ENCODE measurements around the gene POU2F1. TPM values are rescaled to one million over a fixed set of nuclear protein-coding genes. Genes with fewer than 3 reads are reported as not detected.

The POU2F1 gene
- total RNA-seq, 4 donors from 2014 or later, result 8.7 to 34.0 (median 9.6) TPM

DNA sequence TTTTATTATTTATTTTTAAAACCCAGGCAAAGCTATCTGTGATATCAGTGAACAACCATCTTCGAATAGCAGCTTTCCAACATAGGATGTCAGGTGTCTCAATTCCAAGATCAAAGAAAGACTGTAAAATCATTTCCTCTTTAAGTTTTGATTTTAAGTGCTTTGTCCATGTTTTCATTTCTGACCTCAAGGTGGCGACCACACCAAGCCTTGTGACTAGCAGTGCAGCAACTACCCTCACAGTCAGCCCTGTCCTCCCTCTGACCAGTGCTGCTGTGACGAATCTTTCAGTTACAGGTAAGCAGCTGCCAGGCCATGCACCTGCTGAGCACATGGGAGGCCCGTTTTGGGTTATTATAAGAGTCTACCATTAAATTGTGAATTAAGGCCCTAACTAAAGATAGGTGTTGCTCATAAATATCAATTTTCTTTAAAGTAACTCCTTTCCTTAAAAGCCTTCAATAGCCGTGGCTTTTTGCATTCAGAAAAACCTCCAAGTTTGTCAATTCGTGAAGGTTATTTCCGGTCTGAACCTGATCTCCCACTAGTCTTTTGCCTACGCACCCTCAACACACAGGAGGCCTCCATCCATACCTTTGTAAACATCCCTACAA, 180.7 kb downstream of the POU2F1 start:
- no peak overlapping the region for H3K4me3 ChIP-seq (ENCODE audit: low read depth, poor library complexity, severe bottlenecking)
- WGBS, 2 donors, result 71 to 73% methylated on average over 8 of the region's 8 CpGs
- TF ChIP-seq, protein P1, sequence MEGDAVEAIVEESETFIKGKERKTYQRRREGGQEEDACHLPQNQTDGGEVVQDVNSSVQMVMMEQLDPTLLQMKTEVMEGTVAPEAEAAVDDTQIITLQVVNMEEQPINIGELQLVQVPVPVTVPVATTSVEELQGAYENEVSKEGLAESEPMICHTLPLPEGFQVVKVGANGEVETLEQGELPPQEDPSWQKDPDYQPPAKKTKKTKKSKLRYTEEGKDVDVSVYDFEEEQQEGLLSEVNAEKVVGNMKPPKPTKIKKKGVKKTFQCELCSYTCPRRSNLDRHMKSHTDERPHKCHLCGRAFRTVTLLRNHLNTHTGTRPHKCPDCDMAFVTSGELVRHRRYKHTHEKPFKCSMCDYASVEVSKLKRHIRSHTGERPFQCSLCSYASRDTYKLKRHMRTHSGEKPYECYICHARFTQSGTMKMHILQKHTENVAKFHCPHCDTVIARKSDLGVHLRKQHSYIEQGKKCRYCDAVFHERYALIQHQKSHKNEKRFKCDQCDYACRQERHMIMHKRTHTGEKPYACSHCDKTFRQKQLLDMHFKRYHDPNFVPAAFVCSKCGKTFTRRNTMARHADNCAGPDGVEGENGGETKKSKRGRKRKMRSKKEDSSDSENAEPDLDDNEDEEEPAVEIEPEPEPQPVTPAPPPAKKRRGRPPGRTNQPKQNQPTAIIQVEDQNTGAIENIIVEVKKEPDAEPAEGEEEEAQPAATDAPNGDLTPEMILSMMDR (IDR thresholded peaks at IDR 0.05), result no peak
- no peak for TF ChIP-seq POLR2A (IDR thresholded peaks at IDR 0.05)
- DNase-seq (ENCODE audit: low spot score in 2 of 2), result no peak
- intact Hi-C loops (cut with DNase I; ENCODE audit: low total_unique reads), result no loop called here

DNA sequence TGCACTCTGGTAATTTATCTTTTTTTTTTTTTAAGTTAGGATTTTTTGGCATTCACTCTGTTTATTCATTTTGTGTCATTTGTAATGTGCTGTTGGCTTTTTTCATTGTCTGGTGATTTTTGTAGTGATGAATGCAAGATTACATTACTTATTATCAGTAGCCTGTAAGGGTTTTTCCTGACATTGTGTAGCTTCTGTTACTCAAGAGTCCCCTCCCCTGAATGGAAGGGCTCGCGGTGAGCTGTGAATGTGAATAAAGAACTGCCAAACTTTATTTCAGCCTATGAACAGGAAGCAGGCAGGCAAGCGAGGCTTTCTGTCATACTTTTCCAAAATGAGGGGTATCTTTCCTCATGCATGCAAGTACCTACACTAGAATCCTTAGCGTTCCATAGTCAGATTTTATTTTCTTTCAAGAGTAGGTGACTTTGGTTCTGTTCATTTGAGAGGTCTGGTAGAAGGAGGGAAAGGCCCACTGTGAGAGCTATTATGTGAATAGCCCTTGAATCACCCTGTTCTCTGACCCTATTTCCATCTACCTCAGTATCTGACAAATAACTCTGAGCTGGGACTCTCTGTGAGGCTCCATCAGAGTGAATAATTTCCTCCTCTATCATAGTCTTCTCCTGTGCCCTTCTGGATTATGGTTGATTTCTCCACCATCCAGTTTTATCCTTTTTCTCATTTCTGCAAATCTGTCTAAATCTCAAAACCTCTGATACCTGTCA, 183.6 kb downstream of the POU2F1 start:
- intact Hi-C loops (cut with DNase I; ENCODE audit: low total_unique reads), result no loop called here
- TF ChIP-seq, protein P1 (IDR thresholded peaks at IDR 0.05), result no peak
- no peak for TF ChIP-seq POLR2A (IDR thresholded peaks at IDR 0.05)
- H3K4me3 ChIP-seq (ENCODE audit: low read depth, poor library complexity, severe bottlenecking), result no peak overlapping the region
- DNase-seq (ENCODE audit: low spot score in 2 of 2), result no peak
- WGBS, 2 donors, result 92 to 94% methylated on average over 4 of the region's 4 CpGs

- intact Hi-C loops (cut with DNase I; ENCODE audit: low total_unique reads), result no loop called here
- no peak for TF ChIP-seq POLR2A (IDR thresholded peaks at IDR 0.05)
- TF ChIP-seq, protein P1 (IDR thresholded peaks at IDR 0.05), result no peak
- H3K4me3 ChIP-seq (ENCODE audit: low read depth, poor library complexity, severe bottlenecking), result no peak overlapping the region
- 64 to 67% methylated on average over 3 of the region's 3 CpGs for WGBS, 2 donors
- no peak for DNase-seq (ENCODE audit: low spot score in 2 of 2)
Observed at GRCh38 chr1:167404908-167405307, 184.2 kb downstream of the POU2F1 start.

DNA sequence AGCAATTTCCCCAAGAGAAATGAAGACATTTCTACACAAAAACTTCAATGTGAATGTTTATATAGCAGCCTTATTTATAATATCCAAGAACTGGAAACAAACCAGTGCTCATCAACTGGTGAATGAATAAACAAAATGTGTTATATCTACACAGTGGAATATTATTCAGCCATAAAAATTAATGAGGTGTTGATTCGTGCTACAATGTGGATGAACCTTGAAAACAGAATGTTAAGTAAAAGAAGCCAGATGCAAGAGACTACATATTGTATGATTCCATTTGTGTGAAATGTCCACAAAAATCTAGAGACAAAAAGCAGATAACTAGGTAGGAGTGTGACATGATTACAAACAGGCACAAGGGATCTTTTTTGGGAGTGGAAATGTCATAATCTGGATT, 187.7 kb downstream of the POU2F1 start:
- TF ChIP-seq POLR2A (IDR thresholded peaks at IDR 0.05), result no peak
- TF ChIP-seq, protein P1 (IDR thresholded peaks at IDR 0.05), result no peak
- DNase-seq (ENCODE audit: low spot score in 2 of 2), result no peak
- intact Hi-C loops (cut with DNase I; ENCODE audit: low total_unique reads), result no loop called here
- H3K4me3 ChIP-seq (ENCODE audit: low read depth, poor library complexity, severe bottlenecking), result no peak overlapping the region
- 95 to 98% methylated on average over 1 of the region's 1 CpG for WGBS, 2 donors

DNA sequence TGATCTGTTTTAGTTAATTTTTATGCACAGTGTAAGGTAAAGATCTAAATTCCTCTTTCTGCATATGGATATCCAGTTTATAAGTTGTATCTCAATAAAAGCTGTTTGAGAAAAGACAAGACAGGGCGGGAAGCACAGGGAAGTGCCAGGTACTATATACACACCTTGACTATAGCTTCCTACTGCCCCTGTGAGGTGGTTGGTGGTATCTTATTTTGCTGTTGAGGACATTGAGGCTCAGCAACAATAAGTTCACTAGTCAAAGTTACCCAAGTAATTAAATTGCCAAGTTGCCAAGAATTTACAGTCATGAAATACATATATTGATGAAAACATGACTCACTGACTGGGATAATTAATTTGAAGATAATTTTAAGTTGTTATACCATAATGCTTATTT, 188.5 kb downstream of the POU2F1 start:
- 82 to 88% methylated on average over 1 of the region's 1 CpG for WGBS, 2 donors
- intact Hi-C loops (cut with DNase I; ENCODE audit: low total_unique reads), result no loop called here
- no peak overlapping the region for H3K4me3 ChIP-seq (ENCODE audit: low read depth, poor library complexity, severe bottlenecking)
- DNase-seq (ENCODE audit: low spot score in 2 of 2), result no peak
- no peak for TF ChIP-seq POLR2A (IDR thresholded peaks at IDR 0.05)
- TF ChIP-seq, protein P1 (IDR thresholded peaks at IDR 0.05), result no peak

All from lower leg skin (tissue), 4 donors.